Measurements from ENCODE around the gene FADS1. TPM values are rescaled to one million over a fixed set of nuclear protein-coding genes. Genes with fewer than 3 reads are reported as not detected.

Gene FADS1
- total and polyA plus RNA-seq, 2 donors (not counting 3 experiments of a cell fraction or from before 2014, with no cell fraction given), result 110 to 121 TPM

DNA sequence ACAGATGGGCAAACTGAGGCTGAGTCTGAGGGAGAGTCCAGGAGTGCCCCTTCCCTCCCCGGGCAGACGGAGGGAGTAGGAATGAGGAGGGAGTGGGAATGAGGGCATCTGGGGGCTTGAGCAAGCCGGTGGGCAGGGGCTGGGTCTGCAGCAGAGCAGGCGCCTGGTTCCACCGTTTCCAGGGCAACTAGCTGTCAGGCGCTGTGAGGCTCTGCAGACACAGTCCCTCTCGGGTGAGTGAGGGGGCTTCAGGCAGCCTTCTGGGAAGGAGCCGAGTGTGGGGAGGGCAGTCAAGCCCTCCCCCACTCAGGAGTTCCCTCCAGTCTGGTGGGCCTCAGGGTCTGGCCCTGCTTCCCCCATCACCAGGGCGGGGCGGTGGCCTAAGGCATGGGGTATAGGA, 43.4 kb downstream of the FADS1 start:
- no peaks in the 10 kb centered on the region for H3K9me3 ChIP-seq (replicated peaks; ENCODE audit: control insufficient read depth, insufficient read depth, low read length)
- no peaks in the 10 kb centered on the region for H3K79me2 ChIP-seq (ENCODE audit: control insufficient read depth, insufficient read depth, low read length)
- CTCF ChIA-PET, result no interaction called here
- BruUV-seq (replicated peaks), result no TSS peak
- POLR2A ChIA-PET, result no interaction called here
- H3K4me3 ChIP-seq (replicated peaks in 1 of 3; ENCODE audit: insufficient read depth in 1 of 3, low read depth in 1 of 3, low read length in 3 of 3), result no peak overlapping the region
- no peaks in the 10 kb centered on the region for H3K9me1 ChIP-seq (replicated peaks; ENCODE audit: control insufficient read depth, extremely low read depth, insufficient read depth, low read length)
- no peak overlapping the region for H2AFZ ChIP-seq (ENCODE audit: low read depth, low read length)
- no peaks in the 10 kb centered on the region for H3K36me3 ChIP-seq (ENCODE audit: control insufficient read depth in 2 of 2, extremely low read depth in 1 of 2, insufficient read depth in 2 of 2, low read length in 2 of 2)
- H3K9ac ChIP-seq (replicated peaks; ENCODE audit: extremely low read depth, insufficient read depth, low read length), result no peak overlapping the region
- no peaks in the 10 kb centered on the region for H4K20me1 ChIP-seq (replicated peaks; ENCODE audit: control insufficient read depth, extremely low read depth, insufficient read depth, low read length)
- dilution Hi-C loops (cut with MboI; ENCODE audit: extremely low pct_ligation_motif_present, low sequenced_read_pairs), result no loop called here
- intact Hi-C loops (cut with micrococcal nuclease), result no loop called here
- H3K4me1 ChIP-seq (ENCODE audit: control insufficient read depth, extremely low read depth, insufficient read depth, low read length), result peaks cover 6% of the 10 kb centered on the region
- H3K27ac ChIP-seq (ENCODE audit: insufficient read depth, low read depth, low read length), result no peak overlapping the region
- no peak overlapping the region for H3K4me2 ChIP-seq (ENCODE audit: insufficient read depth, low read length)
- TF ChIP-seq MYC (IDR thresholded peaks at IDR 0.05; ENCODE audit: low read depth, low read length), result no peak
- TF ChIP-seq JUN (IDR thresholded peaks at IDR 0.05; ENCODE audit: borderline replicate concordance, insufficient read depth, insufficient read length, low read depth), result no peak
- no peak for TF ChIP-seq FOS (IDR thresholded peaks at IDR 0.05; ENCODE audit: borderline replicate concordance, insufficient read depth, low read length)
- TF ChIP-seq POLR2AphosphoS5 (IDR thresholded peaks at IDR 0.05; ENCODE audit: insufficient read depth, low read depth, low read length), result no peak
- TF ChIP-seq POLR2A (IDR thresholded peaks at IDR 0.05; ENCODE audit: low read depth, low read length), result no peak
- no peak for TF ChIP-seq GATA2 (IDR thresholded peaks at IDR 0.05; ENCODE audit: insufficient read depth, insufficient read length, low read depth, low read length)
- TF ChIP-seq, protein P1, sequence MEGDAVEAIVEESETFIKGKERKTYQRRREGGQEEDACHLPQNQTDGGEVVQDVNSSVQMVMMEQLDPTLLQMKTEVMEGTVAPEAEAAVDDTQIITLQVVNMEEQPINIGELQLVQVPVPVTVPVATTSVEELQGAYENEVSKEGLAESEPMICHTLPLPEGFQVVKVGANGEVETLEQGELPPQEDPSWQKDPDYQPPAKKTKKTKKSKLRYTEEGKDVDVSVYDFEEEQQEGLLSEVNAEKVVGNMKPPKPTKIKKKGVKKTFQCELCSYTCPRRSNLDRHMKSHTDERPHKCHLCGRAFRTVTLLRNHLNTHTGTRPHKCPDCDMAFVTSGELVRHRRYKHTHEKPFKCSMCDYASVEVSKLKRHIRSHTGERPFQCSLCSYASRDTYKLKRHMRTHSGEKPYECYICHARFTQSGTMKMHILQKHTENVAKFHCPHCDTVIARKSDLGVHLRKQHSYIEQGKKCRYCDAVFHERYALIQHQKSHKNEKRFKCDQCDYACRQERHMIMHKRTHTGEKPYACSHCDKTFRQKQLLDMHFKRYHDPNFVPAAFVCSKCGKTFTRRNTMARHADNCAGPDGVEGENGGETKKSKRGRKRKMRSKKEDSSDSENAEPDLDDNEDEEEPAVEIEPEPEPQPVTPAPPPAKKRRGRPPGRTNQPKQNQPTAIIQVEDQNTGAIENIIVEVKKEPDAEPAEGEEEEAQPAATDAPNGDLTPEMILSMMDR (IDR thresholded peaks at IDR 0.05; ENCODE audit: extremely low read depth in 1 of 2, insufficient read depth in 1 of 2, low read depth in 1 of 2, low read length in 2 of 2), result no peak
- no peak for TF ChIP-seq EZH2 (IDR thresholded peaks at IDR 0.05; ENCODE audit: borderline replicate concordance, low read depth, low read length, severe bottlenecking)
- no peak for TF ChIP-seq MAX (IDR thresholded peaks at IDR 0.05; ENCODE audit: insufficient read depth, insufficient read length)
- no peaks in the 10 kb centered on the region for H3K27me3 ChIP-seq (ENCODE audit: control insufficient read depth in 2 of 2, insufficient read depth in 2 of 2, low read length in 2 of 2)
- FAIRE-seq (no peak), DNase-seq (ENCODE audit: low read depth, low spot score) (no peak)

Measured in endothelial cell of umbilical vein (primary cell).